Hematopoietic multipotent progenitor cell (in vitro differentiated cells): ENCODE results near the gene LRRN2. TPM values are rescaled to one million over a fixed set of nuclear protein-coding genes. Genes with fewer than 3 reads are reported as not detected.

ENCODE experiments used
- DNase-seq, 3 donors: peaks; one replicate each; pipeline ENCODE4 v3.0.0-alpha.2; 2011 to 2015; ENCODE audit warnings: low read depth in 2 of 3, low spot score in 2 of 3
- total RNA-seq: library from RNA; depleted of rRNA; stranded (reverse); fragments of >200 nt; gene quantifications from one replicate; pipeline ENCODE4 v1.2.3, GENCODE V29; 2012

The LRRN2 gene
- total RNA-seq, 1 donor, result 1.3 TPM

DNA sequence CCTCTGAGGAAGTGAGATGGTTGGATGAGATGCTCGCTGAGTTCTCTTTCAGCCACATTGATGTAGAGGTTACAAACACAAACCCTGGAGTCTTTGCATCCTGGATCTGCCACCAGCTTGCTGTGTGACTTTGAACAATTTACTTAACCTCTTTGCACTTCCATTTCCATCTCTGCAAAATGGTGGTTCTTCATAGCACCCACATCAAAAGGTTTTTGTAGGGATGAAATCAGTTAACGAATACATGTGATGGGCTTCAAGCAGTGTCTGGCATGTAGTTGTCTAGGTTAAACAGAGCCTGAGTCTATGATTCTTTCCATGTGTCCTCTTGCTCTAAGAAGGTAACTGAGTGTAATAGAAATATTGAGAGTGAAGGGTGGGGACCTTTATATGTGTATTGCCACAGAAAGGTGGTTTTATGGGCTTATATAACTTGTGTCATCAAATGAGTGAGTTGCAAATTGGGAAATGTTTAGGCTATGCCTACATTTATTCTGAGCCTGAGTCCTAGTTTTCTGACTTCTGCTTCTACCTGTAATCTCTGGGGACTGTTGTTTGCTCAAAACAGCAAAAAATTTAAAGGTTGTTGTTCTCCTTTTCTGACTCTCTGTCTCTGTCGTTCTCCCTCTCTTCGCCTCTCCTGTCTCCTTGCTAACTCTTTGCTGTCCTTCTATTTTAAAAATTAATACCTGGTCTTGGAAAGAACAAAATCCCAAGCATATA lies 27.3 kb upstream of the LRRN2 start:
- DNase-seq, result no peak

DNA sequence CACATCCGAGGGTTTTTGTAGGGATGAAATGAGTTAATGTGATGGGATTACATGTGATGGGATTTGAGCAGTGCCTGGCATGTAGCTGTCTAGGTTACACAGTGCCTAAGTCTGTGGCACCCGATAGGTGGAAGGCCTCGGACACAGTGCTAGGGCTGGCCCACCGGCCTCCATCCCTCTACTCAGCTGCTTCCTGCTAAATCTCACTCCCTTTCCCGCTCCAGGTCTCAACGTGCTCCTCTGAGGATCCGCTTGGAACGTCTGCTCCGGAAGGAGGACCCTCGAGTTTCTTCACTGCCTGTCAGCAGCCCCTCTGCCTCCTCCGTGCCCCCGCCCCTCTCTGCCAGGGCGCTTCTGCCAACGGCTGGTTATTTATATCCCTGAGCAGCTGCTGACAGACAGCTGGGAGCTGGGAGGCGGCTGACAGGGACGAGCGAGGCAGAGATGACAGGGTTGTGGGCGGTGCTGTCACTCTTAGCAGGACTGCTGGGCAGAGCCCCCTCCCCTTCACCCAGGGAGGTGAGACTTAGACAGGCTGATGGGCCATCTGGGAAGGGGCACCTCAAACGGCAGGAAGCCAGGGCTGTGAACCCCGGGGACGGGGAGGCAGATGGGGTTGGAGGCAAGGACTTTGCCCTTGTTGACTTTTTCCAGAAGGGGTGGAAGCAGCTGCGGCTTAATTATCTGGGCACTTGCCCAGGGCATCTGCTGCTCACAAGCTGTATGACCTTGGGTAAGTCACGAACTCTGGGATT lies 26.6 kb upstream of the LRRN2 start:
- DNase-seq, result no peak

DNA sequence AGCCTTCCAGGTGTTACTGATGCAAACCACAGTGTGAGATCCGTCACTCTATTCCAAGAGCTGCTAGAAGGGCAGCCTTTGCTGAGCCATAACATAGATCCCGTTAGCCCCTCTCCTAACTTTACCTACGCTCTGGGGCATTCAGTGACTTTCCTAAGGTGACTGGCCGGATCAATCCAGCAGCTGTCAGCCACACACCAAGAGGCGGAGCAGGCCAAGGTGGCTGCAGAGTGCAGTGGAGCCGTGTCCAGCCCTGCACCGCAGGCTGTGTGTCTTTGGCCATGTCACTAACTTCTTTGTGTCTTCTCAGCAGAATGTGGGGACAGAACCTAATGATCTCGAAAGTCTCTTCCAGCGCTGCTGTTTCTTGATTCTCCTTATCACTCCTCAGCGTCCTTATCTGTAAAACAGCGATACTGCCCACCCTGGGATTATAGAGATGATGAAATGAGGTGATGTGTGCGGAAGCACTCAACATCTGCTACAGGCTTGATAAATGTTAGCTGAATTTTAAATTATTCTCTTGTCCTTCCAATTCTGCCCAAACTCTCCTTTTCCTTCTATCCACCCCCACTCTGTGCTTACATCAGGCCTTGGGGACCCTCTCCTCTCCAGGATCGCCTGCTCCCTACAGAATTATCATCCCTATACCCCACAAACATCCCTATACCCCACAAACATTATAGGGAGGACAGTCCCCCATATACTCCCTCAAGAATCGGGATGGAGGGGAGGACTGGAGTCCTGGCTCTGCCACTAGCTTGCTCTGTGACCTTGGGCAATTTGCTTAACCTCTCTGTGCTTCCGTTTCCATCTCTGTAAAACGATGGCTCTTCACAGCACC lies 25.8 kb upstream of the LRRN2 start:
- peak in 1 of 3 donors; percentile 16 for DNase-seq

DNA sequence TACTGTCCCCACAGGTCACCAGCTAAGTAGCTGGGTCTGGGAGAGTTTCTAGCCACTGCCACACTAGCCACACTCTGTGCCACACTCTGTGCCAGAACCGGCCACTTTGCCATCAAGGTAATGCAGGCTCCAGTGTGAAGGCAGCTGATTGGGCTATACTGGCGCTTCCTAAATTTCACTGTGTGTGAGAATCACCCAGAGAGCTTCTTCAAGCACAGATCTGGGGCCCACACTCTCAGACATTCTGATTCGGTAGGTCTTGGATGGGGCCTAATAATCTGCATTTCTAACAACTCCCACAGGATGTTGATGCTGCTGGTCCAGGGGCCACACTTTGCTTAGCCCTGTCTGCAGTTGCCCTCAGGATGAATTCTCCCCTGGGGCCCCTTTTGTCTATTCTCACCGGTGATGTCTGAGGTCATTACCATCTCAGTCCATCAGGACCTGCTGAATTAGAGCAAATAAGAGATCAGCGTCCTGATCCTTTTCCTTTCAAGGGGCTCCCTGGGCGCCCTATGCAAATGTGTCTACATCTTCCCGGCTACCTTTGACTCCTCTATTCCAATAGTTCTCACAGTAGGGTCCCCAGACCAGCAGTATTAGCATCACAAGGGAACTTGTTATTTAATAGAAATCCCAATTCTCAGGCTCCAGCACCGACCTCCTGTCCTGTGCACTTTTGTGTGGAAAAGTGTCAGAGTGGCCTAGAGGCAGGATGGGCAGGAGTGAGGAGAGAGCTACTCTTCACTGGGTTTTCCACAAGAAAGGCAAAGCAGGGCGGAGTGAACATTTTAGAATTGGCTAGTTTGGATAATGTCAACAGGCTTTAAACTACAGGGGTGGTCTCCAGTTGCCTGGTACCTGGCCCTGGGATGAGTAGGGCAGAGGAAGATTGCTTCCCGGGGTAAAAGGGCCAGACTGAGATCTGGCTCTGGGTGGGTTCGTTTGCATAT lies 24.7 kb upstream of the LRRN2 start:
- DNase-seq, result no peak

DNA sequence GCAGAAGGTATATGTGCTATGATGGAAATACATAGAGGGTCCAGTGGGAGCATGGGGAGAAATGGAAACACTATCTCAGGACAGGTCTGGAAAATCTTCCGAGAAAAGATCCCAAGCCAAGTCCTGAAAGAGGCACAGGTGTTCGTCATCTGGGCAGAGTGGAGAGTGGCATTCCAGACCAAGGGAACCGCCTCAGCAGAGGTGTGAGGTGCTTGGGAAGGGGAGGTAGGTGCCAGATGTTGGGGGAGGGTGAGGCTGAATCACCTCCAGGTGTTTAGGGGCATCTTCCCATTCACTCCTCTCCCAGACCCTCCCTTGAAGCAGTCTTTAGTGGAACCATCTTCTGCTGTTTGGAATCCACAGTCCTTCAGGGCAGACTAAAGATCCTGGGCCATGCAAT lies 23.5 kb upstream of the LRRN2 start:
- no peak for DNase-seq

DNA sequence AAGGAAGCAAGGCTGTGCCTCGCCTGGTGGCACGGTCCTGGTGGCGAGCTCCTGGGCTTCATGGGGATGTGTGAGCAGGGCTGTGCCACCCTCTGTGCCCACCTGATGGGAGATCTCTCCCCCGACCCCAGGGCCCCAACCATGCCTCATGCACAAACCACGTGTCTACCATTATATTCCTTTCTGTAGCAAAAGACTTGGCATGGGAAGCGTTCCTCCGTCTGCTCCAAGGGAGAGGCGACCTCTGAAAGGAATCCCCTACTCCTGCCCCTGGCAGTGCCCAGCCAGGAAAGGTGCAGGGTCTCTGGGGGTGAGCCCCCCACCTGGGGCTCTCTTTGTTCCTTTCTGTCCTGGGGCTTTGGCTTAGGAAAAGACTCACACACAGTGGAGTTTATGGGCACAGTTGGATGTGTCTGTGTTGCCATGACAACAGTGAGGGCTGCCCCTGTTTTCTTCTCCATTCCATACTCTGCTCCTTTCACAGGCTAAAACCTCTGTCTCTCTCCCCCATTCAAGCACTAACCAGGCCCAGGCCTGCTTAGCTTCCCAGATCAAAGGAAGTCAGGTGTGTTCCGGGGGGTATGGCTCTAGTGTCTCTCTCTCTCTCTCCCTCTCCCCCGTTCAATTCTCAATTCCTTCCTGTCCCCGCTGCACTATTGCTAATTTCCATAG lies 21.4 kb upstream of the LRRN2 start:
- no peak for DNase-seq

DNA sequence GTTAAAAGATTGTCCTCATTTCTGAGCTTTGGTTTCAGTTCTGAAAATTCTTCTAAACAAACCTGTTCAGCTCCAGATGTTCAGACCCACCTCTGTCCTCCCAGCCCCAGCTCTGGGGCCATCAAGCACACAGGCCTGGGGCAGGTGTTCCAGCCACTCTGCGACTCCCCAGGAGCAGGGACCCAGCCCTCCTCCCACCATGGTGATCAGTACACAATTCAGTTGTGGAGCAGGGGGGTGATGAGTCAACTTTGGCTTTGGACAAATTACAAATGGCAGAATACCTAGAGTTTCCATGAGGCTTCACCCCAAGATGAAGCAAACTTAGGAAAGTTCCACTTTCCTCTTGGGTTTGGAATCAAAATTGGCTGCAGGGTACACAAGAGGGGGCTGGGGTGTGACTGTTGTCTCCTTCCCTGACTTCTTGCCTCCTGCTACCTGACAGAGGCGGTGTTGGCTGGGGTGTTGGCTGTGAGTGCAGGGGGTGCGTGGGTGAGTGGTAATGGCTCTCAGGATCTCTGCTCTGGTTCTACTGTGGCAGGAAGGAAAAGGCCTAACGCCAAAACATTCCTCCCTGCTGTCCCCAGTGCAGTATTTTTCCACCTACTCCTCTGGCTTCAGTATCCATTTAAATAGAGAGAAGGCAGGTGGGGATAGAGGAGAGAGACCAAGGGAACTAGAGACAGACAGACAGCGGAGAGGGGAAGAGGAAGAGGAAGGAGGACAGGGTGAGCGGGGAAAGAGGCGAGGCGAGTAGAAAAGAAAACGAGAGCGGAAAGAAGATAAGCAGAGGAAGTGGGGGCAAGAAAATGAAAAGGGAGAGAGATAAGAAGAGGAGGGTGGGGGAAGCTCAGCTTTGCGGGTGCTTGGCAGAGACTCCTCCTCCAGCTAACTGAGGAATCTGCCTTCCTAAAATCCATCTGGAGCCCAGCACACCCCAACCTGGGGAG lies 20.6 kb upstream of the LRRN2 start:
- no peak for DNase-seq

DNA sequence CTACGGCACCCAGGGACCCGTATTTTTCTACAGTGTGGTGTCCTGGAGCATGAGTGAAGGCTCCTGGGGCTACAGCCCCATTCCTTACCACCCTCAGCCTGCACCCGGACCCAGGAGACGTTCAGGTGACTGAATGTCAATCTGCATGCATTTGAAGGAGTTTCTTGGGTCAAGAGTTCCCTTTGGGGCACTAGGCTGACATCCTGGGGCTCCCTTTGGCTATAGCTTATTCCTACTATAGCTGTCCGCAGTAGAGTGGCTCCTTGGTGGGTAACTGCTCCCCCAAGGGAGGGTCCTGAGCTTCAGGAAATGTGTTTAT lies 19.9 kb upstream of the LRRN2 start:
- no peak for DNase-seq

DNA sequence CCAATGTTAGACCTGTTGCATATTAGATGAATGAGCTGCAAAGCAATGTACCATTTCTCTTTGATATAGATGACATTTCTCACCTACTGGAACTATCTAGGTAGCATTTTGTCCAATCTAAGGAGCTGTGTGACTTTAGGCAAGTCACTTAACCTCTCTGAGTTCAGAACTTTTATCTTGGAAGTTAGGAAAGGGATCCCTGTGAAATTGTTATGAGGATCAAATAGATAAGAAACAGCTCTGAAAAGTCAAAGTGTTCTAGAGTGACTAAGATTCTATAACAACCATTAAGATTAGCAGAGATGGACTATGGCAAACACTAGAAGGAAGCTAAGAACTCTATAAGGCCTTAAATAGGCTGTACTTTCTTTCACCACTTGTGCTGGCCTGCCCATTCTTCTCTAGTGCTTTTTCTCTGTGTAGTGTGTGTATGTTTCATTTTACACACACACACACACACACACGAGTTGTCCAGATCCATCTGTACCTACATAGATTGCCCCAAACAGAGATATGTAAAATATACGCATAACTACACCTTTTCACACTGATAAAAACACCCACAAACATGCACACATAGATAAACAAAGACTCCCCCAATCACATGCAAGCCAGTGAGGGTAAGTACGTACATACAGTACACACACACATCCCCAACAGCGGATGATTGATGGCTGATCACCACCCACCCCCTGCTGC lies 19.4 kb upstream of the LRRN2 start:
- no peak for DNase-seq

DNA sequence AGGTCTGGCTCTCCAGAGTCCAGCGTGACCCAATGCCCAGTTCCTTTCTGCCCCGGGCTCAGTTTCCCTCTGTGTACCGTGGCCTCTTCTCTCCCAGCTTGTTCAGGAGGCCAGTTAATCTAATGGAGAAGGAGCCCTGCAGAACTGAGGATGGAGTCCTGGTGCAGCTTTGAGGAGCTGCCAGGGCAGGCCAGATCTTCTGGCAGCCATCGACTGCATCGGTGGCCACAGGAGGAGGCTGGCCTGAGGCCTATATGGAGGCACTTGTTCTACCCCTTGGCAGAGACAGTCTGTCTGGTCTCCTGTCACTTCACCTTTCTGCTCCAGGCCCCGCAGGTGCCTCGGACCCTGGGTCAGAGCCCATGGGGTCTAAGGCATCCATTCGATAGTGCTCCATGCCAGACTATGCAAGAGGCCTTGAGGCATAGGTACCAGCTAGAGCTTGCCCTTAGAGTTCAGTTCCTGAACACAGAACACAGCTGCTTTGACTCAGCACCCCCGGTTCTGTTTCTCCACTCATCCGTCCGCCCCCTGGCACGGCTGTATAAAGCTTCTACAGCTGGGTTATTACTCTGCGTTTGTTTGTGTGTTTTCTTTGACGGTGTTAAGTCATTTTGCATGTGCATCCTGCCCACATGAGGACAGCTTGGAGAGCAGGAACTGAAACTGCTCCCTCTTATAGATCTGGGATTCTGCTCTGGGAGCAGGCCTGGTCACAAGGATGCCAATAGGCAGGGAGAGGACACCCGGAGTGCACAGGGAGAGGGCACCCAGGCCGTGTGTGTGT lies 18.5 kb upstream of the LRRN2 start:
- no peak for DNase-seq

DNA sequence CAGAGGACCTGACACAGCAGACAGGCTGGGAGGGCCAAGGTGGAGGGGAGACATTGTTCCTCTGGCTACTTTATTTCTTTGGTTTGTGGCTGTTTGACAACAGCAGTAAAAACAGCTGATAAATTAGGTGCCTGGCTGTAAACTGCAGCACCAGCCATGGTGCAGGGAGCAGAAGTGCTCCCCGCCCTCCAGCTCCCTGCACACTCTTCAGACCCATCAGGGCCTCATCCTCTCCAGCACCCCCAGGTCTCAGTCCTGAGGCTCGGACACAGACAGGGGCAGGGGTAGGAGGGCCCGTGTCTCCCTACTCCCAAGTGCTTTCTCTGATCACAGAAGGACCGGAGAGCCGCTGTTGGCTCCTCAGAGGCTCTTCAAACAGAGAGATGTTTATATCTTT lies 17.7 kb upstream of the LRRN2 start:
- no peak for DNase-seq

DNA sequence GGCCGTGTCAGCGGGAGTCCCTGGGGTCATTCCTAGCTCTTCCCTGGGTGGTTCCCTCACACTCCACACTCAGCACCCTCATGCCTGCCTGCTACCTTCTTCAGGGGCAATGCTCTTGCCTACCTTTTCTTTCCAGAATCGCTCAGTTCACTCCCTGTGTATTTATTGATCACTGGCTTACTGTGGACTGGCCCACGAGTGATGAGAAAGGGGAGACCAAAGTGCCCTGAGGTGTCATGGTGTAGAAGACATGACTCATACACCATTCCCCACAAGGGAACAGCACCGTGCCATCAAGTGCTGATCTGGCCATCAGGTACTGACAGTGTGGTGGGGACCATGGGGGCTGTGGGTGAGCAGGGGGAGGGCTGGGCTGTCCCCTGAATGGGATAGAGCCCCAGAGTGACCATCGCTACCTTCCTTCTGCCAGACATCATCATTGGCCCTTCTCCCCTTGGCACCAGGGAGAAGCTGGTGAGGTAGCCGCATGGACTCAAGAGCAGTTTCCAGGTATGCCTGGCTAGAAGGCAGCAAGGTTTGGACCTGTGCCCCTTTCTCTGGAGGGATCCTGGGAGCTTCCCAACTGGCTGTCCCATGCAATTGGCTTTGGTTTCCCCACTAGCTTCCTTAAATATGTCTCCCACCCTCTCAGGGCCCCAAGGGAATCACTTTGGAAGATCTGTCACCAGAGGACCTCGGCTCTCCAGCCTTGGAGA lies 17.2 kb upstream of the LRRN2 start:
- no peak for DNase-seq

DNA sequence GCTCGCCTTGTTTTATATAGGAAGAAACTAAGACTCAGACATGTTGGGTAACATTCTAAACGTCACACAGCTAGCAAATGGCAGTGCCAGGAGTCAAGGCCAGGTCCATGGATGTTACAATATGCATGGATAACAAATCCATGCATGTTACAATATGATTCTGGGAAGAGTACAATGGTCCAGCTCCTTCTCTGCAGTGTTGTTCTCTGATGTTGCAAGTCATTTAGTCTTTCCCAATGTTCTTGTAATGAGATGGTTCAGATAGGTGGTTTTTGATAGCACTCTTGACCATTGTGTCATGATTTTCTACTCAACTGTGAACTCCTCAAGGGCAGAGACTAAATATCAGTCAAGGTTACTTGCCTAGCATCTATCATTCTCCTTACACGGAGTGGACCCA lies 15.7 kb upstream of the LRRN2 start:
- DNase-seq, result no peak

DNA sequence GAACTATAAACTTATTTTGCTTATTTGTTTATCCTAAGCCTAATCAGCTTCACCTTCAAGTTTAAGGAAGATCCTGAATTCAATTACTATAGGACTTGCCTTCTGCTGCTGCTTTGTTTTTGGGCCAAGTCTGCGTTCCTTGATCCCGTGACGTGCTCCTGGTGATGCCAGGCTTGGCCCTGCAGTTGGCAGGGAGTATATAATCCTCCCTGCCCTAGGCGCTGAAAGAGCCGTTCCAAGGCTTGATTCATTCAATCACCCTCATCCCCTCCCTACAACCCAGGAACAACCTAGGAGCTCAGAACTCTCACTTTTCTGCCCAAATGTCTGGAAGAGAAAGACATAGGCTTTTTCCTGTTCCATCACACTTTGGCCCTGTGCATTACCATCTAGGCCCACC lies 12.4 kb upstream of the LRRN2 start:
- DNase-seq, result no peak

DNA sequence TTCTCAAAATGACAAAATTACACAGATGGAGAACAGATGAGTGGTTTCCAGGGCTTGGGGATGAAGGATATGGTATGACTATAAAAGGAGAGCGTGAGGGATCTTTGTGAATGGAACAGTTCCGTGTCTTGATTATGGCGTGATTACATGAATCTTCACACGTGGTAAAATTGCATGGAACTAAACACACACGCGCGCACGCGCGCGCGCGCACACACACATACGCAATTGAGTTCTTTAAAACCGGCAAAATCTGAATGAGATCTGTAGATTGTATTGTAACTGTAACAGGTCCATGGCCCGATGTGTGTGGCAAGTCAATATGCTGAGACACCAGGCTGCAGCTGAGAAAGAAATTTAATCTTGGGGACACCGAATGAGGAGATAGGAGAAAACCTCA lies 11.1 kb upstream of the LRRN2 start:
- no peak for DNase-seq

DNA sequence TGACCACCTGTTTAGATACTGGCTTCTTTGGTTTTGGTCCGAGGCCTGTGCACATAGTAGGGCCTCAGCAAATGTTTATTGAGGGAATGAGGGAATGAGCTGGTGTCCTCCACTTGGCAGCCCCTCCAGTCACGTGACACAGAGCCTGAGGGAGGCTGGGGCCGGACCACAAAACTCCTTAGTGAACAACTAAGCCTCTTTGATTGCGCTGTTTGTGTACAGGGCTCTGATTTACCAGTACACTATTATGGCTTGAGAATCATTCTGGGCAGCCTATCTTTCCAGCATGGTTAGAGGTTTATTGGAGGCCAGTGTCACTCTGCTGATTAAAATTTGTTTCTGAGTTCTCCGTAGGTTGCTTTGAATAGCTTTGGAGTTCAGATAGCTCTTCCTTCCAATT lies 10.2 kb upstream of the LRRN2 start:
- no peak for DNase-seq

DNA sequence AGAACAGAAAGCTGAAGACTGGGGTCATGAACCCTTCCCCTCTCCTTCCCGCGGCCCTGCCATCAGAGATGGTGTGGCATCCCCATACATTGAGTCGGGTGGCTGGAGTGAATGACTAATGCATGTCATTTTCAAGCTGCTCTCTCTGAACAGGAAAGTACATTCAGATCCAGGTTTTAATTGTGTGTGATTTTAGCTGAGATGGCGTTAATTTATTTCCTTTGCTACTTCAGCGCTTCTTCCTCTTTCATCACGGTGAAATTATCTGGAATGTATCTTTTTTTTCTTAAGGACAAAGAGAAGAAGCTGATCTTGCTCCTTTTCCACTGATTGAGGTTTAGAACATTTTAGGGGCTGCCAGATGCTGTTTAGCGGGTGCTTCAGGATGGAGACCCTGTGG lies 8.6 kb upstream of the LRRN2 start:
- no peak for DNase-seq
